ENCODE results near the gene CRK.

DNA sequence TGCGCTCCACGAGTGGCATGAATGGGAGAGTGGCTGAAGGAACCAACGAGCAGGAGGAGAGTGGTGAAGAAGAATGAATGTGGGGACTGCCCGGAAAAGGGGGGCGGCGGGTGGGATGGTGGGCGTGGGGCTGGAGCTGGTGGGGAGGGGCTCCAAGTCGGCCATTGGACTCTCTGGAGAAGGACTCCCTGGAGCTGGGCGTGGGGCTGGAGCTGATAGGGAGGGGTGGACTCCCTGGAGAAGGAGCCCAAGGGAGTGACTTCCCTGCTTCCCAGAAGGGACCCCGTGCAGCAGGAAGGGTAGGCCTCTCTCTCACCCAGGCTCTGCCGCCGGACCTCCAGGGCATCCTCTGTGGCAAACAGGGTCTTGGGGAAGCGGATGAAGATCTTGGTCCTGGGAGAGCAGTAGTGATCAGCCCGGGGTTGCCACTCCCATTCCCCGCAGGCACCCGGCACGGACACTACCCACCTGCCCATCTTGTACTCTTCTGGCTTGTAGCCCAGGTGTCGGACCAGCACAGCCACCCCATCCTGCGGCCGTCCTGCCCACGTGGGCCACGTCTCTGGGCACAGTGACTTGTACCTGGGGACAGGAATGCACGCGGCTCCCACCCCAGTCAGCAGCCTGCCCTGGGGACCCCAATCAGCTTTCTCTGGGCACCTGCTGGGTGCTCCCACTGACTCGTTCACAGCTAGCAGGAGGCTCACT, 14.9 kb upstream of the CRK start:
- TF ChIP-seq, protein P1, sequence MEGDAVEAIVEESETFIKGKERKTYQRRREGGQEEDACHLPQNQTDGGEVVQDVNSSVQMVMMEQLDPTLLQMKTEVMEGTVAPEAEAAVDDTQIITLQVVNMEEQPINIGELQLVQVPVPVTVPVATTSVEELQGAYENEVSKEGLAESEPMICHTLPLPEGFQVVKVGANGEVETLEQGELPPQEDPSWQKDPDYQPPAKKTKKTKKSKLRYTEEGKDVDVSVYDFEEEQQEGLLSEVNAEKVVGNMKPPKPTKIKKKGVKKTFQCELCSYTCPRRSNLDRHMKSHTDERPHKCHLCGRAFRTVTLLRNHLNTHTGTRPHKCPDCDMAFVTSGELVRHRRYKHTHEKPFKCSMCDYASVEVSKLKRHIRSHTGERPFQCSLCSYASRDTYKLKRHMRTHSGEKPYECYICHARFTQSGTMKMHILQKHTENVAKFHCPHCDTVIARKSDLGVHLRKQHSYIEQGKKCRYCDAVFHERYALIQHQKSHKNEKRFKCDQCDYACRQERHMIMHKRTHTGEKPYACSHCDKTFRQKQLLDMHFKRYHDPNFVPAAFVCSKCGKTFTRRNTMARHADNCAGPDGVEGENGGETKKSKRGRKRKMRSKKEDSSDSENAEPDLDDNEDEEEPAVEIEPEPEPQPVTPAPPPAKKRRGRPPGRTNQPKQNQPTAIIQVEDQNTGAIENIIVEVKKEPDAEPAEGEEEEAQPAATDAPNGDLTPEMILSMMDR (IDR thresholded peaks at IDR 0.05) = no peak
- TF ChIP-seq POLR2A (IDR thresholded peaks at IDR 0.05) = no peak
